ENCODE results near the gene PPP3CB.

- TF ChIP-seq EZH2 (IDR thresholded peaks at IDR 0.05; ENCODE audit: low read length, unreplicated experiment) (no peak), CTCF (conservative IDR thresholded peaks at IDR 0.05; ENCODE audit: low read depth, low read length) (no peak)
These were observed 9.2 kb downstream of the PPP3CB start for GRCh38 chr10:73486601-73487000.
